GM18870 (cell line): ENCODE data around the gene ARHGEF10L.

Source experiments
- ATAC-seq: cut with Tn5 transposase; IDR thresholded peaks from one replicate; pipeline ENCODE4 v1.9.1; 2021; ENCODE audit warnings: moderate library complexity; ENCODE audit not compliant: unreplicated experiment

Gene ARHGEF10L

GRCh38 chr1:17696417-17697301 lies 157.2 kb downstream of the ARHGEF10L start:
- ATAC-seq: no peak

- ATAC-seq: no peak
These were observed 158.0 kb downstream of the ARHGEF10L start for GRCh38 chr1:17697458-17697857.

GRCh38 chr1:17699581-17699980 lies 160.1 kb downstream of the ARHGEF10L start:
- ATAC-seq: no peak

- no peak for ATAC-seq
These were observed 161.7 kb downstream of the ARHGEF10L start for GRCh38 chr1:17700945-17701810.

GRCh38 chr1:17704176-17704575 lies 164.7 kb downstream of the ARHGEF10L start:
- ATAC-seq: no peak

GRCh38 chr1:17706445-17706844 lies 166.9 kb downstream of the ARHGEF10L start:
- ATAC-seq: no peak

GRCh38 chr1:17709981-17710380 lies 170.5 kb downstream of the ARHGEF10L start:
- no peak for ATAC-seq

- ATAC-seq: no peak
These were observed 171.5 kb downstream of the ARHGEF10L start for GRCh38 chr1:17710889-17711576.

GRCh38 chr1:17711577-17711910 lies 172.0 kb downstream of the ARHGEF10L start:
- no peak for ATAC-seq

GRCh38 chr1:17711941-17712340 lies 172.4 kb downstream of the ARHGEF10L start:
- no peak for ATAC-seq

GRCh38 chr1:17713993-17714392 lies 174.5 kb downstream of the ARHGEF10L start:
- ATAC-seq: no peak

- no peak for ATAC-seq
These were observed 178.4 kb downstream of the ARHGEF10L start for GRCh38 chr1:17717594-17718535.

- ATAC-seq: no peak
These were observed 180.4 kb downstream of the ARHGEF10L start for GRCh38 chr1:17719874-17720273.

- no peak for ATAC-seq
These were observed 181.9 kb downstream of the ARHGEF10L start for GRCh38 chr1:17721444-17721843.

- ATAC-seq: no peak
These were observed 184.2 kb downstream of the ARHGEF10L start for GRCh38 chr1:17723684-17724083.

GRCh38 chr1:17724150-17724549 lies 184.7 kb downstream of the ARHGEF10L start:
- ATAC-seq: no peak

GRCh38 chr1:17725084-17725719 lies 185.7 kb downstream of the ARHGEF10L start:
- ATAC-seq: no peak

GRCh38 chr1:17725811-17726582 lies 186.5 kb downstream of the ARHGEF10L start:
- ATAC-seq: no peak

- ATAC-seq: no peak
These were observed 188.7 kb downstream of the ARHGEF10L start for GRCh38 chr1:17728123-17728712.
